Suprapubic skin (tissue), 4 donors: ENCODE results near the gene CLDN6. TPM values are rescaled to one million over a fixed set of nuclear protein-coding genes. Genes with fewer than 3 reads are reported as not detected.
A peak's percentile ranks its signal among the peaks of the same experiment; 100 is the strongest.

Source experiments
- DNase-seq, 2 donors: peaks; one replicate each; pipeline ENCODE4 v3.0.0-alpha.2; 2019; ENCODE audit warnings: low spot score in 2 of 2
- H3K27ac ChIP-seq: fragments of 200-600 bp; sonication (generic); one replicate; pipeline ENCODE4 v1.5.1; 2019
- H3K27me3 ChIP-seq: fragments of 200-600 bp; sonication (generic); one replicate; pipeline ENCODE4 v1.5.1; 2019
- H3K36me3 ChIP-seq: fragments of 200-600 bp; sonication (generic); one replicate; pipeline ENCODE4 v1.5.1; 2019
- H3K4me1 ChIP-seq: fragments of 200-600 bp; sonication (generic); one replicate; pipeline ENCODE4 v1.5.1; 2019
- H3K4me3 ChIP-seq: fragments of 200-600 bp; sonication (generic); one replicate; pipeline ENCODE4 v1.5.1; 2019; ENCODE audit warnings: mild to moderate bottlenecking
- H3K9me3 ChIP-seq: fragments of 200-600 bp; sonication (generic); one replicate; pipeline ENCODE4 v1.5.1; 2019
- CTCF ChIP-seq, 2 donors: fragments of 200-600 bp in 1 of 2; fragments of 450-650 bp in 1 of 2; sonication (generic) in 1 of 2; IDR thresholded peaks; one replicate each; pipeline ENCODE4 v1.5.1; 2016 to 2019; ENCODE audit warnings: antibody characterized with exemption in 2 of 2, mild to moderate bottlenecking in 1 of 2, moderate library complexity in 1 of 2
- EP300 ChIP-seq: sonication (generic); formaldehyde crosslinking; IDR thresholded peaks from one replicate; pipeline ENCODE4 v1.6.1; 2017; ENCODE audit warnings: antibody characterized with exemption
- POLR2A ChIP-seq, 2 donors: fragments of 450-650 bp; IDR thresholded peaks; one replicate each; pipeline ENCODE4 v1.6.1; 2017; ENCODE audit warnings: antibody characterized with exemption in 2 of 2, mild to moderate bottlenecking in 2 of 2, moderate library complexity in 2 of 2
- POLR2AphosphoS5 ChIP-seq, 3 donors: sonication (generic); formaldehyde crosslinking; IDR thresholded peaks; one replicate each; pipeline ENCODE4 v1.6.1; 2017; ENCODE audit warnings: antibody characterized with exemption in 3 of 3
- WGBS: methylation state at CpG from one replicate; pipeline ENCODE4 v1.1.5; 2018; 5-methylcytosine and 5-hydroxymethylcytosine counted together
- total RNA-seq, 4 donors: library from RNA; depleted of rRNA; stranded (reverse); fragments of >200 nt; gene quantifications; one replicate each; pipeline ENCODE4 v1.1.0, GENCODE V29; 2016

CLDN6 gene
- total RNA-seq, 4 donors from 2014 or later, result not detected

- DNase-seq, result no peak
- H3K9me3 ChIP-seq, result no peaks in the 10 kb centered on the region
- peaks cover 53% of the 10 kb centered on the region for H3K27me3 ChIP-seq
- H3K4me1 ChIP-seq, result peaks cover 24% of the 10 kb centered on the region
- H3K27ac ChIP-seq, result no peak overlapping the region
- H3K4me3 ChIP-seq, result no peak overlapping the region
- 68% methylated on average over 8 of the region's 26 CpGs for WGBS
- TF ChIP-seq CTCF (IDR thresholded peaks at IDR 0.05), result no peak
- TF ChIP-seq POLR2AphosphoS5 (IDR thresholded peaks at IDR 0.05), result no peak
- no peak for TF ChIP-seq POLR2A (IDR thresholded peaks at IDR 0.05)
- TF ChIP-seq EP300, result no peak
- H3K36me3 ChIP-seq, result no peaks in the 10 kb centered on the region
Observed at GRCh38 chr16:3049921-3050481, 32.0 kb upstream of the CLDN6 start.

- 25% methylated on average over 11 of the region's 13 CpGs for WGBS
- H3K27me3 ChIP-seq, result peaks cover 74% of the 10 kb centered on the region
- TF ChIP-seq EP300, result no peak
- no peak for TF ChIP-seq CTCF (IDR thresholded peaks at IDR 0.05)
- TF ChIP-seq POLR2AphosphoS5 (IDR thresholded peaks at IDR 0.05), result no peak
- no peak for TF ChIP-seq POLR2A (IDR thresholded peaks at IDR 0.05)
- H3K36me3 ChIP-seq, result no peaks in the 10 kb centered on the region
- H3K4me3 ChIP-seq, result no peak overlapping the region
- no peaks in the 10 kb centered on the region for H3K9me3 ChIP-seq
- no peak overlapping the region for H3K27ac ChIP-seq
- no peak for DNase-seq
- peaks cover 25% of the 10 kb centered on the region for H3K4me1 ChIP-seq
Observed at GRCh38 chr16:3047387-3047720, 29.4 kb upstream of the CLDN6 start.

GRCh38 chr16:3046641-3047386 is 28.8 kb upstream of the CLDN6 start:
- DNase-seq, result no peak
- Histone ChIP-seq H3K27ac (no peak overlapping the region), H3K9me3 (no peaks in the 10 kb centered on the region), H3K4me3 (peak overlapping the region; percentile 60), H3K4me1 (peaks cover 25% of the 10 kb centered on the region), H3K36me3 (no peaks in the 10 kb centered on the region), H3K27me3 (peaks cover 74% of the 10 kb centered on the region)
- 0% methylated on average over 20 of the region's 54 CpGs for WGBS
- TF ChIP-seq EP300 (no peak), CTCF (IDR thresholded peaks at IDR 0.05) (no peak), POLR2A (IDR thresholded peaks at IDR 0.05) (no peak), POLR2AphosphoS5 (IDR thresholded peaks at IDR 0.05) (no peak)

GRCh38 chr16:3045758-3046640 is 28.0 kb upstream of the CLDN6 start, which contains the start of gene MMP25:
Gene MMP25 (plus strand): TSS chr16:3046561. CDS start chr16:3046918, 357 bp downstream.
- 0% methylated on average over 2 of the region's 86 CpGs for WGBS
- Histone ChIP-seq H3K27ac (no peak within 1 kb of the TSS), H3K27me3 (peaks cover 82% of the 10 kb centered on the region), H3K4me1 (peaks cover 25% of the 10 kb centered on the region), H3K9me3 (no peaks in the 10 kb centered on the region), H3K36me3 (no peaks in the 10 kb centered on the region), H3K4me3 (peak within 1 kb of the TSS; percentile 60)
- DNase-seq, result no peak
- TF ChIP-seq POLR2AphosphoS5 (IDR thresholded peaks at IDR 0.05) (no peak), EP300 (no peak), CTCF (IDR thresholded peaks at IDR 0.05) (no peak), POLR2A (IDR thresholded peaks at IDR 0.05) (no peak)

GRCh38 chr16:3044708-3045107 is 26.7 kb upstream of the CLDN6 start:
- WGBS, result 89% methylated on average over 6 of the region's 6 CpGs
- Histone ChIP-seq H3K27ac (no peak overlapping the region), H3K9me3 (no peaks in the 10 kb centered on the region), H3K4me1 (peaks cover 25% of the 10 kb centered on the region), H3K36me3 (no peaks in the 10 kb centered on the region), H3K27me3 (peaks cover 89% of the 10 kb centered on the region), H3K4me3 (no peak overlapping the region)
- no peak for TF ChIP-seq POLR2A (IDR thresholded peaks at IDR 0.05)
- TF ChIP-seq POLR2AphosphoS5 (IDR thresholded peaks at IDR 0.05), result no peak
- no peak for TF ChIP-seq EP300
- no peak for TF ChIP-seq CTCF (IDR thresholded peaks at IDR 0.05)
- DNase-seq, result no peak
